ENCODE data around the gene CUX1. TPM values are rescaled to one million over a fixed set of nuclear protein-coding genes. Genes with fewer than 3 reads are reported as not detected.
"Not testable (repeated sequence)": the region's sequence is repeated elsewhere in the genome, so short reads cannot be mapped to it uniquely, and the experiment has no call there.

The CUX1 gene
- total RNA-seq, 1 donor from 2014 or later = 89.1 TPM

DNA sequence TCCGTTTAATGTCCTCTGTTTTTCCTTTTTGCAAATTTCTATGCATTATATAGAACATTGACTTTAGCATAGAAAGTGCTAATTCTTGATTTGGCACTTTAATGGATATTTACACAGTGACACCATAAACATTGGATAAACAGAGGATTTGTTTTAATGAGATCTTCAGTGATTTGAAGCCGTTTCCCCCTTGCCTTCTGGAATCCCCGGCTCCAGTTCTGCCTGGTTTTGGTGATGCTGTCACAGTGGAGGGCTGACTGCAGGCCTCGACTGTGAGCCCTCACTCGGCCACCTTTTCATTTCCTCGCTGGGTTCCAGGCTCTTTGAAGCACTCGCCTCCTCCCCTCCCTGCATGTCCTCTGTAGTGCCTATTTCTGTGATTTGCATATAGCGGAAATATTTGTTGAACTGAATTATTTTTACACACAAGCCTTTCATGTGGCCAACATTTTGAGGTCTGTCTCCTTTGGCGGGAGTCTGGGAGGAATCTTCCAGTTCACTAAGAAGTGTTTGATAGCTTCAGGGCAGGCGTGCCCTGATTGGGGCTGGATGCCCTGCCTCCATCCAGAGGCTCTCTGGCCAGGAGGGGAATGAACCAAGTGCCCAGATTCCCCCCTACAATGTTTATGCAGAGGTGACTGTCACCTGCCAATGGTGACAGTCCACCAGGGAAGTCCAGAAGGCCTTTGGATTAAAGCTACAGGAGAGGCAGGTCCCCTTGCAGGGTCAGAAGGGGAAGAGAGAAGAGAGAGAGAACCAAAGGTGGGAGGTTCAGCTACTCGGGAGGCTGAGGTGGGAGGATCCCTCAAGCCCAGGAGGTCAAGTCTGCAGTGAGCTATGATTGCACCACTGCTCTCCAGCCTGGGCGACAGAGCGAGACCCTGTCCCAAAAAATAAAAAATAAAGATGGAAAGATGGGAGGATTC is 67.5 kb downstream of the CUX1 start:
- Mint-ChIP-seq H3K4me3 (ENCODE audit: unreplicated experiment) (no peak overlapping the region), H3K9me3 (ENCODE audit: unreplicated experiment) (no peaks in the 10 kb centered on the region), H3K27me3 (ENCODE audit: unreplicated experiment) (no peaks in the 10 kb centered on the region), H3K27ac (ENCODE audit: unreplicated experiment) (peak overlapping the region; percentile 41), H3K36me3 (ENCODE audit: unreplicated experiment) (no peaks in the 10 kb centered on the region), H3K4me1 (ENCODE audit: unreplicated experiment) (peaks cover 55% of the 10 kb centered on the region)
- TF ChIP-seq, protein P1, sequence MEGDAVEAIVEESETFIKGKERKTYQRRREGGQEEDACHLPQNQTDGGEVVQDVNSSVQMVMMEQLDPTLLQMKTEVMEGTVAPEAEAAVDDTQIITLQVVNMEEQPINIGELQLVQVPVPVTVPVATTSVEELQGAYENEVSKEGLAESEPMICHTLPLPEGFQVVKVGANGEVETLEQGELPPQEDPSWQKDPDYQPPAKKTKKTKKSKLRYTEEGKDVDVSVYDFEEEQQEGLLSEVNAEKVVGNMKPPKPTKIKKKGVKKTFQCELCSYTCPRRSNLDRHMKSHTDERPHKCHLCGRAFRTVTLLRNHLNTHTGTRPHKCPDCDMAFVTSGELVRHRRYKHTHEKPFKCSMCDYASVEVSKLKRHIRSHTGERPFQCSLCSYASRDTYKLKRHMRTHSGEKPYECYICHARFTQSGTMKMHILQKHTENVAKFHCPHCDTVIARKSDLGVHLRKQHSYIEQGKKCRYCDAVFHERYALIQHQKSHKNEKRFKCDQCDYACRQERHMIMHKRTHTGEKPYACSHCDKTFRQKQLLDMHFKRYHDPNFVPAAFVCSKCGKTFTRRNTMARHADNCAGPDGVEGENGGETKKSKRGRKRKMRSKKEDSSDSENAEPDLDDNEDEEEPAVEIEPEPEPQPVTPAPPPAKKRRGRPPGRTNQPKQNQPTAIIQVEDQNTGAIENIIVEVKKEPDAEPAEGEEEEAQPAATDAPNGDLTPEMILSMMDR (IDR thresholded peaks at IDR 0.05) = no peak
- DNase-seq (ENCODE audit: extremely low spot score, unreplicated experiment) = no peak

DNA sequence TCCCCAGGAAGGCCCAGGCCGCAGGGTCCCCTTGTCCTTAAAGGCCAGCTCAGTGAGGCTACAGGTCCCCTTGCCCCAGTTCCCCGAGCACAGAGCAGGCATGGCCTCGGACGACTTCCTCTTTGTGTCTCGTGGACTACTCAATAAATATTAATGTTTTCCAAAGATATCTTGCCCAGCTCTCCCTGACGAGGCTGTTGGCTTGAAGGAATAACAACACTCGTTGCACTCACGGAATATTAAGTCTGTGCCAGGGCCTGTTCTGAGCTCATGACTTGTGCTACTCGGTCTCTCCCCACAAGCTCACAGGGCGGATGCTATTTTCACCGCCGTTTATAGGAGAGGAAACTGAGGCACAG is 68.2 kb downstream of the CUX1 start:
- no peak for DNase-seq (ENCODE audit: extremely low spot score, unreplicated experiment)
- Mint-ChIP-seq H3K4me3 (ENCODE audit: unreplicated experiment) (no peak overlapping the region), H3K36me3 (ENCODE audit: unreplicated experiment) (no peaks in the 10 kb centered on the region), H3K27ac (ENCODE audit: unreplicated experiment) (no peak overlapping the region), H3K4me1 (ENCODE audit: unreplicated experiment) (peaks cover 49% of the 10 kb centered on the region), H3K9me3 (ENCODE audit: unreplicated experiment) (no peaks in the 10 kb centered on the region), H3K27me3 (ENCODE audit: unreplicated experiment) (no peaks in the 10 kb centered on the region)
- TF ChIP-seq, protein P1 (IDR thresholded peaks at IDR 0.05) = no peak

DNA sequence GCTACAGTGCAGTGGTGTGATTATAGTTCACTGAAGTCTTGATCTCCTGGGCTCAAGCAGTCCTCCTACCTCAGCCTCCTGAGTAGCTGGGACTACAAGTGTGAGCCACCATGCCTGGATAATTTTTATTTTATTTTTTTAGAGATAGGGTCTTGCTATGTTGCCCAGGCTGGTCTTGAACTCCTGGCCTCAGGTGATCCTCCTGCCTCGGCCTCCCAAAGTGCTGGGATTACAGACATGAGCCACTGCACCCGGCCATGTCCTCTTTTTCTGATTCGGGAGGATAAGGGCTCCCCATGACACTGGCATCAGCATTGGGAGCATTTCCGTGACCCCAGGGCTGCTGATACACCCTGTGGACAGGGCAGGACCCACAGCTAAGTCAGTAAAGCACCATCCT is 69.9 kb downstream of the CUX1 start:
- not testable (repeated sequence) for DNase-seq (ENCODE audit: extremely low spot score, unreplicated experiment); H3K27me3 Mint-ChIP-seq (ENCODE audit: unreplicated experiment); H3K27ac Mint-ChIP-seq (ENCODE audit: unreplicated experiment); H3K4me3 Mint-ChIP-seq (ENCODE audit: unreplicated experiment); H3K9me3 Mint-ChIP-seq (ENCODE audit: unreplicated experiment); H3K36me3 Mint-ChIP-seq (ENCODE audit: unreplicated experiment)
- peaks cover 31% of the 10 kb centered on the region for H3K4me1 Mint-ChIP-seq (ENCODE audit: unreplicated experiment)

DNA sequence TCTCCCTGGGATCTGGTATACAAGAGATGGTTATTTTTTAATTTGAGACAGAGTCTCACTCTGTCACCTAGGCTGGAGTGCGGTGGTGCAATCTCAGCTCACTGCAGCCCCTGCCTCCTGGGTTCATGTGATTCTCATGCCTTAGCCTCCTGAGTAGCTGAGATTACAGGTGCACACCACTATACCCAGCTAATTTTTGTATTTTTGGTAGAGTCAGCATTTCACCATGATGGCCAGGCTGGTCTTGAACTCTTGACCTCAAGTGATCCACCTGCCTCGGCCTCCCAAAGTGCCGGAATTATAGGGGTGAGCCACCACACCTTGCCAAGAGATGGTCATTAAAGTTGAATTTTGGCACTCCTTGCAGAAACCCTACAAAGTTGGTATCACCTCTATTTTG is 71.1 kb downstream of the CUX1 start:
- H3K9me3 Mint-ChIP-seq (ENCODE audit: unreplicated experiment); H3K27ac Mint-ChIP-seq (ENCODE audit: unreplicated experiment): not testable (repeated sequence)
- H3K4me1 Mint-ChIP-seq (ENCODE audit: unreplicated experiment) = peaks cover 21% of the 10 kb centered on the region

DNA sequence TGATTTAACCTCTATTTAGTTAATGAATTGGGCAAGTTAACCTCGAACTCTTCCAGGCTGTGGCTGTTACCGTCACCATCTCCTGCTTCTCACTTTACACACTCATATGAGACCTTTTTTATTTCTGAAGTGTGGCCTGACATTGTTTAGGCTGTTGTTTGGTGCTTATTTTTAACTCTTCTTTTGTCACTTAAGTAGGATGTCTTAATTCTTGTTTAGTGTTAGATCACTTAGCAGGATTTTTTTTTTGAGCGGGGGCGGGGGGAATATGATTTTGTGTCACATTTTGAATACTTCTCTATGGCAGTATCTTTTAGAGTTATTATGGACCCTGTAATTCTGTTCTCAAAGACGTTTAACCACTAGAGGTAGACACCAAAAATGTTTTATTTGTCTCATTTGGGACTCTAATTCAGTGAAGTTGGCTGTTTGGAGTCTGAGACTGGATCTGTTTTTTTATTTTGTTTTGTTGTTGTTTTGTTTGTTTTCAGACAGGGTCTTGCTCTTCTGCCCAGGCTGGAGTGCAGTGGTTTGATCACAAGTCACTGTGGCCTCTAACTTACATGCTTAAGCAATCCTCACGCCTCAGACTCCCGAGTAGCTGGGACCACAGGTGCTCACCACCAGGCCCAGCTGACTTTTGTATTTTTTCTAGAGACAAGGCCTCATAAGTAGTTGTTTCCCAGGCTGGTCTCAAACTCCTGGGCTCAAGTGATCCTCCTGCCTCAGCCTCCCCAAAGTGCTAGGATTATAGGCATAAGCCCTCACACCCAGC is 73.5 kb downstream of the CUX1 start:
- Mint-ChIP-seq H3K27me3 (ENCODE audit: unreplicated experiment) (no peaks in the 10 kb centered on the region), H3K9me3 (ENCODE audit: unreplicated experiment) (no peaks in the 10 kb centered on the region), H3K36me3 (ENCODE audit: unreplicated experiment) (no peaks in the 10 kb centered on the region), H3K27ac (ENCODE audit: unreplicated experiment) (no peak overlapping the region), H3K4me3 (ENCODE audit: unreplicated experiment) (no peak overlapping the region), H3K4me1 (ENCODE audit: unreplicated experiment) (peaks cover 12% of the 10 kb centered on the region)
- TF ChIP-seq, protein P1 (IDR thresholded peaks at IDR 0.05) = no peak
- DNase-seq (ENCODE audit: extremely low spot score, unreplicated experiment) = no peak

More for the DNA sequence above, 71.1 kb downstream of the CUX1 start:
- H3K36me3 Mint-ChIP-seq (ENCODE audit: unreplicated experiment); DNase-seq (ENCODE audit: extremely low spot score, unreplicated experiment); H3K27me3 Mint-ChIP-seq (ENCODE audit: unreplicated experiment); H3K4me3 Mint-ChIP-seq (ENCODE audit: unreplicated experiment): not testable (repeated sequence)
